Measurements from ENCODE around the gene CACNG4. TPM values are rescaled to one million over a fixed set of nuclear protein-coding genes. Genes with fewer than 3 reads are reported as not detected.
A peak's percentile ranks its signal among the peaks of the same experiment; 100 is the strongest.

The CACNG4 gene
- total RNA-seq, 1 experiment from 2014 or later = 46.3 TPM

DNA sequence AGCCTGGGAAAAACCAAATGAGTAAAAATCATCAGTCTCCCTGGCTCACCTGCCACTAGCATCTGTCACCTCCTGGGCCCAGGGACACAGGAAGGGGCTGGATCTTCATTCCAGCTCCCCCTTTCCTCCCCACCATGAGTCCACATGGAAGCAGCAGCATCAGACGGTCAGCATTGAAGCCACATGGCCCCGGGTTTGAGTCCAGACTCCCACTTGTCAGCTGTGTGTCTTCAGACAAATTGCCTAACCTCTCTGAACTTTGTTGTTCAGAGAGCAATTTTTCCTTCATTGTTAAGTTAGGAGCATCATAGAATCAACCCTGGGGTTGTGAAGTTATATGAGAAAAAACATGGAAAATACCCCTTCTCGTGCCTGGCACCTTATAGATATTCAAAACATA is 10.7 kb downstream of the CACNG4 start:
- TF ChIP-seq, protein P1, sequence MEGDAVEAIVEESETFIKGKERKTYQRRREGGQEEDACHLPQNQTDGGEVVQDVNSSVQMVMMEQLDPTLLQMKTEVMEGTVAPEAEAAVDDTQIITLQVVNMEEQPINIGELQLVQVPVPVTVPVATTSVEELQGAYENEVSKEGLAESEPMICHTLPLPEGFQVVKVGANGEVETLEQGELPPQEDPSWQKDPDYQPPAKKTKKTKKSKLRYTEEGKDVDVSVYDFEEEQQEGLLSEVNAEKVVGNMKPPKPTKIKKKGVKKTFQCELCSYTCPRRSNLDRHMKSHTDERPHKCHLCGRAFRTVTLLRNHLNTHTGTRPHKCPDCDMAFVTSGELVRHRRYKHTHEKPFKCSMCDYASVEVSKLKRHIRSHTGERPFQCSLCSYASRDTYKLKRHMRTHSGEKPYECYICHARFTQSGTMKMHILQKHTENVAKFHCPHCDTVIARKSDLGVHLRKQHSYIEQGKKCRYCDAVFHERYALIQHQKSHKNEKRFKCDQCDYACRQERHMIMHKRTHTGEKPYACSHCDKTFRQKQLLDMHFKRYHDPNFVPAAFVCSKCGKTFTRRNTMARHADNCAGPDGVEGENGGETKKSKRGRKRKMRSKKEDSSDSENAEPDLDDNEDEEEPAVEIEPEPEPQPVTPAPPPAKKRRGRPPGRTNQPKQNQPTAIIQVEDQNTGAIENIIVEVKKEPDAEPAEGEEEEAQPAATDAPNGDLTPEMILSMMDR (conservative IDR thresholded peaks at IDR 0.05) = no peak
- no peak for TF ChIP-seq EZH2 (IDR thresholded peaks at IDR 0.05; ENCODE audit: low read depth)
- H3K27ac ChIP-seq = no peak overlapping the region
- H3K27me3 ChIP-seq (ENCODE audit: insufficient read depth, low read depth) = no peaks in the 10 kb centered on the region
- BruUV-seq (replicated peaks) = no TSS peak
- H2AFZ ChIP-seq = no peak overlapping the region
- ChIA-PET POLR2A (ENCODE audit: unreplicated experiment) (no interaction called here), CTCF (interaction anchor here (1.3 kb wide), 1 partner anchor 60 kb away, joined by 4 read pairs; no protein-coding TSS in a partner anchor)
- no peak overlapping the region for H3K4me2 ChIP-seq
- intact Hi-C loops (cut with micrococcal nuclease; ENCODE audit: unreplicated experiment) = loop anchor here (1.0 to 5.0 kb wide), 2 partner anchors 60 to 248 kb away; no protein-coding TSS in a partner anchor
- H3K9me2 ChIP-seq (ENCODE audit: insufficient read depth) = no peaks in the 10 kb centered on the region
- no peaks in the 10 kb centered on the region for H3F3A ChIP-seq (ENCODE audit: insufficient read depth, low read depth)
- no peaks in the 10 kb centered on the region for H3K9me3 ChIP-seq (ENCODE audit: insufficient read depth, low read depth)
- no peak overlapping the region for H3K4me3 ChIP-seq
- H3K4me1 ChIP-seq (replicated peaks; ENCODE audit: insufficient read depth) = no peaks in the 10 kb centered on the region
- no peaks in the 10 kb centered on the region for H3K79me2 ChIP-seq (ENCODE audit: low read depth)
- DNase-seq = no peak
- H4K20me1 ChIP-seq (ENCODE audit: insufficient read depth) = peaks cover 4% of the 10 kb centered on the region; the same call in 1 of the 2 replicates
- no peaks in the 10 kb centered on the region for H3K36me3 ChIP-seq (ENCODE audit: low read depth)

- TF ChIP-seq EZH2 (IDR thresholded peaks at IDR 0.05; ENCODE audit: low read depth) = no peak
- TF ChIP-seq, protein P1 (conservative IDR thresholded peaks at IDR 0.05) = peak; percentile 63
Measured at GRCh38 chr17:66975614-66976378, 11.3 kb downstream of the CACNG4 start.

DNA sequence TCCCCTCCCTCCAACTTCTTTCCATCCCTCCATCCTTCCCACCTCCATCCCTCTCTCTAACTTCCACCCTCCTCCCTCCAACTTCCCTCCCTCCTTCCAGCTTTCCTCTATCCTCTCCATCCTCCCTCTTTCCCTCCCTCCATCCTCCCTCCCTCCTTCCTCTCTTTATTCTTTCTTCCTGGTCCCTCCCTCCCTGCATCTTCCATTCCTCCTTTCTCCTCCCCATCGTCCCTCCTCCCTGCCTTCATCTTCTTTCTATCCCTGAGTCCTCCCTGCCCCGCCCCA is 11.8 kb downstream of the CACNG4 start:
- no peaks in the 10 kb centered on the region for H3K9me3 ChIP-seq (ENCODE audit: insufficient read depth, low read depth)
- TF ChIP-seq, protein P1 (conservative IDR thresholded peaks at IDR 0.05) = no peak
- no peak for TF ChIP-seq EZH2 (IDR thresholded peaks at IDR 0.05; ENCODE audit: low read depth)
- ChIA-PET CTCF (no interaction called here), POLR2A (ENCODE audit: unreplicated experiment) (no interaction called here)
- H3K27ac ChIP-seq = no peak overlapping the region
- H3K27me3 ChIP-seq (ENCODE audit: insufficient read depth, low read depth) = no peaks in the 10 kb centered on the region
- no peaks in the 10 kb centered on the region for H3K4me1 ChIP-seq (replicated peaks; ENCODE audit: insufficient read depth)
- no TSS peak for BruUV-seq (replicated peaks)
- no peaks in the 10 kb centered on the region for H3F3A ChIP-seq (ENCODE audit: insufficient read depth, low read depth)
- H3K36me3 ChIP-seq (ENCODE audit: low read depth) = no peaks in the 10 kb centered on the region
- H3K9me2 ChIP-seq (ENCODE audit: insufficient read depth) = no peaks in the 10 kb centered on the region
- intact Hi-C loops (cut with micrococcal nuclease; ENCODE audit: unreplicated experiment) = loop anchor here (5.0 kb wide), 1 partner anchor 249 kb away; no protein-coding TSS in a partner anchor
- peaks cover 4% of the 10 kb centered on the region; the same call in 1 of the 2 replicates for H4K20me1 ChIP-seq (ENCODE audit: insufficient read depth)
- H3K79me2 ChIP-seq (ENCODE audit: low read depth) = no peaks in the 10 kb centered on the region
- no peak overlapping the region for H2AFZ ChIP-seq
- no peak overlapping the region for H3K4me2 ChIP-seq
- DNase-seq = no peak
- H3K4me3 ChIP-seq = no peak overlapping the region

More at GRCh38 chr17:66975614-66976378, 11.3 kb downstream of the CACNG4 start:
- ChIA-PET POLR2A (ENCODE audit: unreplicated experiment) (interaction anchor here (0.5 kb wide), 1 partner anchor 83 kb away, joined by 7 read pairs; no protein-coding TSS in a partner anchor), CTCF (interaction anchor here (1.3 kb wide), 1 partner anchor 61 kb away, joined by 4 read pairs; no protein-coding TSS in a partner anchor)
- no peaks in the 10 kb centered on the region for H3K79me2 ChIP-seq (ENCODE audit: low read depth)
- no peak overlapping the region for H2AFZ ChIP-seq
- H3K4me1 ChIP-seq (replicated peaks; ENCODE audit: insufficient read depth) = no peaks in the 10 kb centered on the region
- no peaks in the 10 kb centered on the region for H3K27me3 ChIP-seq (ENCODE audit: insufficient read depth, low read depth)
- no peaks in the 10 kb centered on the region for H3F3A ChIP-seq (ENCODE audit: insufficient read depth, low read depth)
- no peak overlapping the region for H3K4me3 ChIP-seq
- DNase-seq = peak in 1 of 2 experiments; percentile 37
- no peak overlapping the region for H3K27ac ChIP-seq
- H3K4me2 ChIP-seq = no peak overlapping the region
- H3K36me3 ChIP-seq (ENCODE audit: low read depth) = no peaks in the 10 kb centered on the region
- BruUV-seq (replicated peaks) = no TSS peak
- H4K20me1 ChIP-seq (ENCODE audit: insufficient read depth) = peaks cover 4% of the 10 kb centered on the region; the same call in 1 of the 2 replicates
- intact Hi-C loops (cut with micrococcal nuclease; ENCODE audit: unreplicated experiment) = loop anchor here (1.0 to 5.0 kb wide), 2 partner anchors 60 to 248 kb away; no protein-coding TSS in a partner anchor
- no peaks in the 10 kb centered on the region for H3K9me3 ChIP-seq (ENCODE audit: insufficient read depth, low read depth)
- H3K9me2 ChIP-seq (ENCODE audit: insufficient read depth) = no peaks in the 10 kb centered on the region

Measured in PC-9 (cell line).